Liver (tissue), 9 donors: ENCODE results near the gene PAPPA. TPM values are rescaled to one million over a fixed set of nuclear protein-coding genes. Genes with fewer than 3 reads are reported as not detected.

Source experiments
- DNase-seq: peaks from one replicate; pipeline ENCODE4 v3.0.0-alpha.2; 2017; ENCODE audit warnings: low spot score
- H3K27ac ChIP-seq, 2 donors: one replicate each; pipeline ENCODE4 v1.7.0; 2013; ENCODE audit warnings: inconsistent platforms in 2 of 2, low read length in 2 of 2, control low read depth in 1 of 2, low read depth in 1 of 2, mild to moderate bottlenecking in 1 of 2
- H3K27me3 ChIP-seq, 4 donors: one replicate each; pipeline versions ENCODE4 v1.6.1 to v1.7.0; 2013; ENCODE audit warnings: low read length in 3 of 4, inconsistent platforms in 1 of 4, mild to moderate bottlenecking in 1 of 4, moderate library complexity in 1 of 4; ENCODE audit not compliant: control insufficient read depth in 4 of 4, insufficient read depth in 4 of 4
- H3K36me3 ChIP-seq, 4 donors: one replicate each; pipeline versions ENCODE4 v1.6.1 to v1.7.0; 2013; ENCODE audit warnings: low read length in 3 of 4, mild to moderate bottlenecking in 3 of 4, low read depth in 1 of 4, moderate library complexity in 1 of 4; ENCODE audit not compliant: control insufficient read depth in 4 of 4, insufficient read depth in 3 of 4
- H3K4me1 ChIP-seq, 4 donors: one replicate each; pipeline versions ENCODE4 v1.6.1 to v1.7.0; 2013; ENCODE audit warnings: low read length in 3 of 4, mild to moderate bottlenecking in 3 of 4, moderate library complexity in 1 of 4; ENCODE audit not compliant: control insufficient read depth in 4 of 4, insufficient read depth in 4 of 4
- H3K4me3 ChIP-seq, 3 donors: one replicate each; pipeline versions ENCODE4 v1.6.1 to v1.7.0; 2013; ENCODE audit warnings: low read length in 3 of 3, control low read depth in 1 of 3, low read depth in 1 of 3, mild to moderate bottlenecking in 1 of 3
- H3K9ac ChIP-seq, 2 donors: one replicate each; pipeline ENCODE4 v1.7.0; 2013; ENCODE audit warnings: low read length in 2 of 2, mild to moderate bottlenecking in 2 of 2, moderate library complexity in 2 of 2, control low read depth in 1 of 2, low read depth in 1 of 2
- H3K9me3 ChIP-seq, 4 donors: one replicate each; pipeline versions ENCODE4 v1.6.1 to v1.7.0; 2013; ENCODE audit warnings: low read length in 3 of 4; ENCODE audit not compliant: control insufficient read depth in 4 of 4
- EGR1 ChIP-seq, 2 donors: IDR thresholded peaks; 2 replicates each; pipeline ENCODE4 v1.6.1; 2016 to 2018; ENCODE audit warnings: antibody characterized with exemption in 2 of 2, low read depth in 2 of 2
- FOXA1 ChIP-seq: IDR thresholded peaks from 2 replicates; pipeline ENCODE4 v1.6.1; 2016; ENCODE audit warnings: antibody characterized with exemption
- FOXA2 ChIP-seq: IDR thresholded peaks from 2 replicates; pipeline ENCODE4 v1.6.1; 2016; ENCODE audit warnings: antibody characterized with exemption
- GABPA ChIP-seq, 2 donors: IDR thresholded peaks in 1 of 2; conservative IDR thresholded peaks in 1 of 2; 2 replicates each; pipeline ENCODE4 v1.6.1; 2016; ENCODE audit warnings: antibody characterized with exemption in 2 of 2, mild to moderate bottlenecking in 1 of 2, moderate library complexity in 1 of 2
- HNF4A ChIP-seq, 2 donors: conservative IDR thresholded peaks; 2 replicates each; pipeline ENCODE4 v1.6.1; 2016; ENCODE audit warnings: antibody characterized with exemption in 2 of 2, mild to moderate bottlenecking in 2 of 2
- JUND ChIP-seq, 2 donors: IDR thresholded peaks; 2 replicates each; pipeline ENCODE4 v1.6.1; 2016; ENCODE audit warnings: antibody characterized with exemption in 2 of 2
- NR2F2 ChIP-seq: IDR thresholded peaks from 2 replicates; pipeline ENCODE4 v1.6.1; 2016; ENCODE audit warnings: antibody characterized with exemption
- RAD21 ChIP-seq, 2 donors: IDR thresholded peaks; 2 replicates each; pipeline ENCODE4 v1.6.1; 2016; ENCODE audit warnings: antibody characterized with exemption in 2 of 2, mild to moderate bottlenecking in 2 of 2
- SP1 ChIP-seq: IDR thresholded peaks from 2 replicates; pipeline ENCODE4 v1.6.1; 2018; ENCODE audit warnings: antibody characterized with exemption, mild to moderate bottlenecking
- TAF1 ChIP-seq: conservative IDR thresholded peaks from 2 replicates; pipeline ENCODE4 v1.6.1; 2016; ENCODE audit warnings: antibody characterized with exemption, mild to moderate bottlenecking
- YY1 ChIP-seq: IDR thresholded peaks from 2 replicates; pipeline ENCODE4 v1.6.1; 2016; ENCODE audit warnings: antibody characterized with exemption, mild to moderate bottlenecking
- WGBS: extraction: QIAGEN DNeasy Blood & Tissue Kit; methylation state at CpG from one replicate; pipeline ENCODE4 v1.1.7; 2013; 5-methylcytosine and 5-hydroxymethylcytosine counted together
- polyA plus RNA-seq, 2 donors: library from polyadenylated mRNA; stranded (reverse) in 1 of 2; unstranded in 1 of 2; fragments of 200-250 nt in 1 of 2; fragments of >200 nt in 1 of 2; fragmentation: Nextera tagmentation in 1 of 2; extraction: Ambion mirVana in 1 of 2; gene quantifications; one replicate each; pipeline versions ENCODE4 v1.2.1 to v1.2.3, GENCODE V29; 2013 to 2015
- total RNA-seq, 2 donors: library from RNA; depleted of rRNA; stranded (reverse); fragments of >200 nt; gene quantifications; one replicate each; pipeline ENCODE4 v1.2.3, GENCODE V29; 2014
- TF ChIP-seq, protein P1 (sequence below): IDR thresholded peaks from 2 replicates; pipeline ENCODE4 v1.6.1; 2016; ENCODE audit warnings: antibody characterized with exemption, mild to moderate bottlenecking
- TF ChIP-seq, protein P2 (sequence below): fragments of 150-350 bp; IDR thresholded peaks from 2 replicates; pipeline ENCODE4 v1.5.1; 2017; ENCODE audit warnings: improper control_type of control experiment, low read depth, low read length; ENCODE audit not compliant: missing input control
- TF ChIP-seq, protein P3 (sequence below): IDR thresholded peaks from 2 replicates; pipeline ENCODE4 v1.6.1; 2016; ENCODE audit warnings: antibody characterized with exemption
- TF ChIP-seq, protein P4 (sequence below): IDR thresholded peaks from 2 replicates; pipeline ENCODE4 v1.6.1; 2016; ENCODE audit warnings: antibody characterized with exemption
- donor health status: healthy.
- donor health status: healthy.
- donor health status: healthy.
- donor health status: healthy.
- donor health status: healthy.

PAPPA gene
- total and polyA plus RNA-seq, 4 donors = 0.03 to 0.33 (median 0.20) TPM

DNA sequence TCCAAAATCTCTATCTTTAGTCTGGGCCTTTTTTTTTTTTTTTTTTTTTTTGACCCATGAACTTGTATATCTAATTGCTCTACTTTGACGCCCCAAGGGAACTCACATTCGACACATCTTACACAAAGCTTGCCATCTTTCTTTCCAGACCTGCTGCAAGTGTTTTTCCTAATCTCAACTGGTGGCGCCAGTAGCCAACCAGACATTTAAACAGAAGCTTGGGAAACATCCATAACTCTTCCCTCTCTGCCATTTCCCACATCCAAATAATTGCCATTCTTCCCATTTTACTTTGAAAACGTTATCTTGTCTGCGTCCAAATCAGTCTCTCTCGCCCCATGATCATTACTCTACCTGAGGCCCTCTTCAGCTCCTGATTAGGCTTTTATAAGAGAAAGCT is 130.9 kb downstream of the PAPPA start:
- no peaks in the 10 kb centered on the region for H3K9me3 ChIP-seq
- DNase-seq = no peak
- no peak overlapping the region for H3K4me3 ChIP-seq
- no peaks in the 10 kb centered on the region for H3K4me1 ChIP-seq
- TF ChIP-seq, protein P1, sequence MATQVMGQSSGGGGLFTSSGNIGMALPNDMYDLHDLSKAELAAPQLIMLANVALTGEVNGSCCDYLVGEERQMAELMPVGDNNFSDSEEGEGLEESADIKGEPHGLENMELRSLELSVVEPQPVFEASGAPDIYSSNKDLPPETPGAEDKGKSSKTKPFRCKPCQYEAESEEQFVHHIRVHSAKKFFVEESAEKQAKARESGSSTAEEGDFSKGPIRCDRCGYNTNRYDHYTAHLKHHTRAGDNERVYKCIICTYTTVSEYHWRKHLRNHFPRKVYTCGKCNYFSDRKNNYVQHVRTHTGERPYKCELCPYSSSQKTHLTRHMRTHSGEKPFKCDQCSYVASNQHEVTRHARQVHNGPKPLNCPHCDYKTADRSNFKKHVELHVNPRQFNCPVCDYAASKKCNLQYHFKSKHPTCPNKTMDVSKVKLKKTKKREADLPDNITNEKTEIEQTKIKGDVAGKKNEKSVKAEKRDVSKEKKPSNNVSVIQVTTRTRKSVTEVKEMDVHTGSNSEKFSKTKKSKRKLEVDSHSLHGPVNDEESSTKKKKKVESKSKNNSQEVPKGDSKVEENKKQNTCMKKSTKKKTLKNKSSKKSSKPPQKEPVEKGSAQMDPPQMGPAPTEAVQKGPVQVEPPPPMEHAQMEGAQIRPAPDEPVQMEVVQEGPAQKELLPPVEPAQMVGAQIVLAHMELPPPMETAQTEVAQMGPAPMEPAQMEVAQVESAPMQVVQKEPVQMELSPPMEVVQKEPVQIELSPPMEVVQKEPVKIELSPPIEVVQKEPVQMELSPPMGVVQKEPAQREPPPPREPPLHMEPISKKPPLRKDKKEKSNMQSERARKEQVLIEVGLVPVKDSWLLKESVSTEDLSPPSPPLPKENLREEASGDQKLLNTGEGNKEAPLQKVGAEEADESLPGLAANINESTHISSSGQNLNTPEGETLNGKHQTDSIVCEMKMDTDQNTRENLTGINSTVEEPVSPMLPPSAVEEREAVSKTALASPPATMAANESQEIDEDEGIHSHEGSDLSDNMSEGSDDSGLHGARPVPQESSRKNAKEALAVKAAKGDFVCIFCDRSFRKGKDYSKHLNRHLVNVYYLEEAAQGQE = no peak
- TF ChIP-seq, protein P2, sequence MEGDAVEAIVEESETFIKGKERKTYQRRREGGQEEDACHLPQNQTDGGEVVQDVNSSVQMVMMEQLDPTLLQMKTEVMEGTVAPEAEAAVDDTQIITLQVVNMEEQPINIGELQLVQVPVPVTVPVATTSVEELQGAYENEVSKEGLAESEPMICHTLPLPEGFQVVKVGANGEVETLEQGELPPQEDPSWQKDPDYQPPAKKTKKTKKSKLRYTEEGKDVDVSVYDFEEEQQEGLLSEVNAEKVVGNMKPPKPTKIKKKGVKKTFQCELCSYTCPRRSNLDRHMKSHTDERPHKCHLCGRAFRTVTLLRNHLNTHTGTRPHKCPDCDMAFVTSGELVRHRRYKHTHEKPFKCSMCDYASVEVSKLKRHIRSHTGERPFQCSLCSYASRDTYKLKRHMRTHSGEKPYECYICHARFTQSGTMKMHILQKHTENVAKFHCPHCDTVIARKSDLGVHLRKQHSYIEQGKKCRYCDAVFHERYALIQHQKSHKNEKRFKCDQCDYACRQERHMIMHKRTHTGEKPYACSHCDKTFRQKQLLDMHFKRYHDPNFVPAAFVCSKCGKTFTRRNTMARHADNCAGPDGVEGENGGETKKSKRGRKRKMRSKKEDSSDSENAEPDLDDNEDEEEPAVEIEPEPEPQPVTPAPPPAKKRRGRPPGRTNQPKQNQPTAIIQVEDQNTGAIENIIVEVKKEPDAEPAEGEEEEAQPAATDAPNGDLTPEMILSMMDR = no peak
- no peak for TF ChIP-seq NR2F2
- TF ChIP-seq, protein P3, sequence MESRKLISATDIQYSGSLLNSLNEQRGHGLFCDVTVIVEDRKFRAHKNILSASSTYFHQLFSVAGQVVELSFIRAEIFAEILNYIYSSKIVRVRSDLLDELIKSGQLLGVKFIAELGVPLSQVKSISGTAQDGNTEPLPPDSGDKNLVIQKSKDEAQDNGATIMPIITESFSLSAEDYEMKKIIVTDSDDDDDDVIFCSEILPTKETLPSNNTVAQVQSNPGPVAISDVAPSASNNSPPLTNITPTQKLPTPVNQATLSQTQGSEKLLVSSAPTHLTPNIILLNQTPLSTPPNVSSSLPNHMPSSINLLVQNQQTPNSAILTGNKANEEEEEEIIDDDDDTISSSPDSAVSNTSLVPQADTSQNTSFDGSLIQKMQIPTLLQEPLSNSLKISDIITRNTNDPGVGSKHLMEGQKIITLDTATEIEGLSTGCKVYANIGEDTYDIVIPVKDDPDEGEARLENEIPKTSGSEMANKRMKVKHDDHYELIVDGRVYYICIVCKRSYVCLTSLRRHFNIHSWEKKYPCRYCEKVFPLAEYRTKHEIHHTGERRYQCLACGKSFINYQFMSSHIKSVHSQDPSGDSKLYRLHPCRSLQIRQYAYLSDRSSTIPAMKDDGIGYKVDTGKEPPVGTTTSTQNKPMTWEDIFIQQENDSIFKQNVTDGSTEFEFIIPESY = no peak
- no peak for TF ChIP-seq FOXA1
- TF ChIP-seq HNF4A (conservative IDR thresholded peaks at IDR 0.05) = no peak
- no peak for TF ChIP-seq YY1
- TF ChIP-seq EGR1 (IDR thresholded peaks at IDR 0.05; ENCODE audit: low read depth in 2 of 2) = no peak
- TF ChIP-seq TAF1 = no peak
- no peak for TF ChIP-seq SP1
- no peak for TF ChIP-seq FOXA2
- TF ChIP-seq GABPA (IDR thresholded peaks at IDR 0.05 in 1 of 2, conservative IDR thresholded peaks at IDR 0.05 in 1 of 2) = no peak
- TF ChIP-seq, protein P4, sequence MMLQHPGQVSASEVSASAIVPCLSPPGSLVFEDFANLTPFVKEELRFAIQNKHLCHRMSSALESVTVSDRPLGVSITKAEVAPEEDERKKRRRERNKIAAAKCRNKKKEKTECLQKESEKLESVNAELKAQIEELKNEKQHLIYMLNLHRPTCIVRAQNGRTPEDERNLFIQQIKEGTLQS = no peak
- TF ChIP-seq JUND (IDR thresholded peaks at IDR 0.05) = no peak
- H3K9ac ChIP-seq = no peak overlapping the region
- H3K27me3 ChIP-seq = no peaks in the 10 kb centered on the region
- WGBS = 85% methylated on average over 6 of the region's 6 CpGs
- H3K27ac ChIP-seq = no peak overlapping the region
- no peaks in the 10 kb centered on the region for H3K36me3 ChIP-seq

DNA sequence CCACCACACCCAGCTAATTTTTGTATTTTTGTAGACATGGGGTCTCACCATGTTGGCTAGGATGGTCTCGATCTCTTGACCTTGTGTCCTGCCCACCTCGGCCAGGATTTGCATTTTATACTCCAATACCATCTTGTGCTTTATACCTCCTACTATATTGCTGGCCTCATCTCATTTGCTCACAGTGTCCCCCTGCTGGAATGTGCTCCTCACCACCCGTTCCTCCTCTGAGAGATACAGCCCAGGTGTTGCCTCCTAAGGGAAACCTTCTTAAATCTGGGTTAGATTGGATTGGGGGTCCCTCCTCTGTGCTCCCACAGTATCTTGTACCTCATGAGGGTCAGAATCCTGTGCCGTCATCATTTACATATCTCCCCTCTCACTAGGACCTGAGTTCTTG is 131.7 kb downstream of the PAPPA start:
- no peak overlapping the region for H3K27ac ChIP-seq

More for the DNA sequence above, 131.7 kb downstream of the PAPPA start:
- H3K4me1 ChIP-seq = no peaks in the 10 kb centered on the region
- H3K4me3 ChIP-seq = no peak overlapping the region
- 75% methylated on average over 4 of the region's 4 CpGs for WGBS
- no peak for TF ChIP-seq HNF4A (conservative IDR thresholded peaks at IDR 0.05)
- no peak for TF ChIP-seq GABPA (IDR thresholded peaks at IDR 0.05 in 1 of 2, conservative IDR thresholded peaks at IDR 0.05 in 1 of 2)
- TF ChIP-seq RAD21 (IDR thresholded peaks at IDR 0.05) = peak; percentile 3 to 4
- TF ChIP-seq, protein P4 = no peak
- TF ChIP-seq TAF1 = no peak
- H3K36me3 ChIP-seq = no peaks in the 10 kb centered on the region
- no peaks in the 10 kb centered on the region for H3K9me3 ChIP-seq
- DNase-seq = no peak
- H3K27me3 ChIP-seq = no peaks in the 10 kb centered on the region
- no peak overlapping the region for H3K9ac ChIP-seq
